ENCODE measurements around the gene TMEM108. TPM values are rescaled to one million over a fixed set of nuclear protein-coding genes. Genes with fewer than 3 reads are reported as not detected.
"Not testable (repeated sequence)": the region's sequence is repeated elsewhere in the genome, so short reads cannot be mapped to it uniquely, and the experiment has no call there.

The TMEM108 gene
- 1 to 10 TPM in 2 of 4 donors, not detected in 2; 1.1 to 3.2 TPM for total RNA-seq

DNA sequence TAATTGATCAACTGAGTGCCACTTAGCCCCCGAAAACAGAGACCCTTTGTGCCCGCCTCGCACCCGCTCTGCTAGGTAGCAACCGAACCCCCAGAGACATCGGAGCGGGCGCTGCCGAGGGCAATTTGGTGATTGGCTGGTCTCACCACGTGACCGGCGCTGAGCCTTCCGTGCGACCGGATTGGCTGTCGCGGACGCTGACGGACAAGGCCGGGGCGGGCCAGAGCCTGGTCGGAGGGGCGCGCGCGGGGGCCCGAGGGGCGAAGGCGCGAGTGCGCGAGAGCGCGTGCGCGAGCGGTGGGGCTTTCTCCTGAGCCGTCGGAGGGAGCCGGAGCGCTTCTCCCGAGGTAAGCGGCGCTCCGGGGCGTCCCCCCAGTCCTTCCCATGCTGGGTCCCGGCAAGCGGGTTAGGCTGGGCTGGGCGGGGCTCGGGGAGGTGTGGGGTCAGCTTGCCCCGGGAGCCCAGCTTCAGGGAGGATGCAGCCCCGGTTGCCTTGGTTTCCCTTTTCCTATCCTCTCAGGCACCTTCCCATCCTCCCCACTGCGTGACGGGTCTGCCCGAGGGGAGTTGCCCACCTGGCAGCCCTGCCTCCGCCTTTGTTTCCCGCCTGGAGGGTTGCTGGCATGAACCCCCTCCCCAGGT is at the start of gene TMEM108:
Gene TMEM108 (plus strand): TSS at position 303 of the 642 bp plus-strand sequence.
- H3K36me3 ChIP-seq: no peaks in the 10 kb centered on the region
- TF ChIP-seq, protein P1, sequence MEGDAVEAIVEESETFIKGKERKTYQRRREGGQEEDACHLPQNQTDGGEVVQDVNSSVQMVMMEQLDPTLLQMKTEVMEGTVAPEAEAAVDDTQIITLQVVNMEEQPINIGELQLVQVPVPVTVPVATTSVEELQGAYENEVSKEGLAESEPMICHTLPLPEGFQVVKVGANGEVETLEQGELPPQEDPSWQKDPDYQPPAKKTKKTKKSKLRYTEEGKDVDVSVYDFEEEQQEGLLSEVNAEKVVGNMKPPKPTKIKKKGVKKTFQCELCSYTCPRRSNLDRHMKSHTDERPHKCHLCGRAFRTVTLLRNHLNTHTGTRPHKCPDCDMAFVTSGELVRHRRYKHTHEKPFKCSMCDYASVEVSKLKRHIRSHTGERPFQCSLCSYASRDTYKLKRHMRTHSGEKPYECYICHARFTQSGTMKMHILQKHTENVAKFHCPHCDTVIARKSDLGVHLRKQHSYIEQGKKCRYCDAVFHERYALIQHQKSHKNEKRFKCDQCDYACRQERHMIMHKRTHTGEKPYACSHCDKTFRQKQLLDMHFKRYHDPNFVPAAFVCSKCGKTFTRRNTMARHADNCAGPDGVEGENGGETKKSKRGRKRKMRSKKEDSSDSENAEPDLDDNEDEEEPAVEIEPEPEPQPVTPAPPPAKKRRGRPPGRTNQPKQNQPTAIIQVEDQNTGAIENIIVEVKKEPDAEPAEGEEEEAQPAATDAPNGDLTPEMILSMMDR (IDR thresholded peaks at IDR 0.05): no peak
- TF ChIP-seq POLR2A (IDR thresholded peaks at IDR 0.05): no peak
- H3K27me3 ChIP-seq: no peaks in the 10 kb centered on the region
- no peaks in the 10 kb centered on the region for H3K4me1 ChIP-seq
- H3K9me3 ChIP-seq: no peaks in the 10 kb centered on the region
- peak within 1 kb of the TSS; percentile 8 to 52 for H3K27ac ChIP-seq
- H3K4me3 ChIP-seq: peak within 1 kb of the TSS; percentile 45 to 49
- intact Hi-C loops (cut with DNase I; ENCODE audit: low total_unique reads): no loop called here
- DNase-seq: peak; percentile 72 to 76

DNA sequence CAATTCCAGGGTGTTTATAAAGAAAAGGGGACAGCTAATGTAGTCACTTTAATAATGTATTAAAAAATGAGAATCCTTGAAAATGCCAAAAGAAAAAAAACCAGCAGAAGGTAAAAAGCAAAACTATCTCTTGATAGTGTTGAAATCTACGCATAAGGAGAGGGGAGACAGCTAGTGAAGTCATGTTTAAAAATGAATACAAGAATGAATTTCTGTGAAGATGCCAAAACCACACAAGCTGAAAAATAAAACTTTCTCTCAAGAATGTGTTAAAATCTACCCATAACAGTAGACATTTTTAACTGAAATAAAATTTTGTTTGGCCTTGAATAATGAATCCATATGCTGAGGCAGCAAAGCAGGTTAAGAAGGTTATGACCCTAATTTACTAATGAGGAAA is 42.2 kb upstream of the TMEM108 start:
- H3K27ac ChIP-seq: no peak overlapping the region
- H3K4me1 ChIP-seq: no peaks in the 10 kb centered on the region
- no peaks in the 10 kb centered on the region for H3K36me3 ChIP-seq
- no peak overlapping the region for H3K4me3 ChIP-seq
- no peak for TF ChIP-seq POLR2A (IDR thresholded peaks at IDR 0.05)
- TF ChIP-seq, protein P1 (IDR thresholded peaks at IDR 0.05): no peak
- no peak for DNase-seq
- intact Hi-C loops (cut with DNase I; ENCODE audit: low total_unique reads): no loop called here
- no peaks in the 10 kb centered on the region for H3K9me3 ChIP-seq
- H3K27me3 ChIP-seq: no peaks in the 10 kb centered on the region

DNA sequence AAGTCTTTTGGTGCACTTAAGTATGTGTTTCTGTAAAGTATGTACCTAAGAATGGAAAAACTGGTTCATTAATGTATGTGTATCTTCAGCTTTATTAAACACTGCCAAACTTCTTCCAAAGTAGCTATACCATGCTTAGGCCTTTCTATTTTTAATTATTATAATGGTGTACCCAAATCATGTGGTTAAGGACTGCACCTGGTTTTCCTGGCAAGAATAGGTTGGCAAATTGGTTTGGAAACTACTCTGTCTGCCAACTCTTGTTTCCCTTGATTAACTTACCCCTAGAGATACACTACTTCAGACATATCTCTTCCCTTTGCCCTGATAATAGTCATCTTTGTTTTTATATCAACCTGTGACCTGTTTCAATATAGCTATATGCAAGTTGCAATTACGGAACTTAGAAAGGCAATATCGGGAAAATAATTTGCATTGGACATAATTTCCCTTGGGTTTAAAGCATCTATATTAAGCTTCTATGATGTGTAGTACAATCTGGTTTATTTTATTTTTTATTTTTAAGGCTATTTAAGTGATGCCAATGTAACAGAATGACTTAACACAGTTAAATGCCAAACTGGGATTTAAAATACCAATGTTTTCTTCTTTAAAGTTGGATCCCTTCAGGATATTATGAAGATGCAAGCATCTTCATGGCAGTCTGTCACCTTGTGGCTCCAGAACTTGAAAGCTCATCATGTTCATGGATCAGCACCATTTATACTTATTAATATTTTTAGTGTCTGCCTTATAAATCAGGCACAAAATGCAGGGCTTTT is 40.6 kb upstream of the TMEM108 start:
- TF ChIP-seq, protein P1 (IDR thresholded peaks at IDR 0.05): no peak
- no peak for TF ChIP-seq POLR2A (IDR thresholded peaks at IDR 0.05)
- Histone ChIP-seq H3K36me3 (no peaks in the 10 kb centered on the region), H3K9me3 (no peaks in the 10 kb centered on the region), H3K27me3 (no peaks in the 10 kb centered on the region), H3K27ac (no peak overlapping the region), H3K4me3 (no peak overlapping the region), H3K4me1 (no peaks in the 10 kb centered on the region)
- DNase-seq: no peak
- intact Hi-C loops (cut with DNase I; ENCODE audit: low total_unique reads): no loop called here

DNA sequence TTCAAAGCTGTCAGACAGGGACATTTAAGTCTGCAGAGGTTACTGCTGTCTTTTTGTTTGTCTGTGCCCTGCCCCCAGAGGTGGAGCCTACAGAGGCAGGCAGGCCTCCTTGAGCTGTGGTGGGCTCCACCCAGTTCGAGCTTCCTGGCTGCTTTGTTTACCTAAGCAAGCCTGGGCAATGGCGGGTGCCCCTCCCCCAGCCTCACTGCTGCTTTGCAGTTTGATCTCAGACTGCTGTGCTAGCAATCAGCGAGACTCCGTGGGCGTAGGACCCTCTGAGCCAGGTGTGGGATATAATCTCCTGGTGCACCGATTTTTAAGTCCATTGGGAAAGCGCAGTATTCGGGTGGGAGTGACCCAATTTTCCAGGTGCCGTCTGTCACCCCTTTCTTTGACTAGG is 33.2 kb upstream of the TMEM108 start:
- H3K27ac ChIP-seq; intact Hi-C loops (cut with DNase I; ENCODE audit: low total_unique reads); H3K9me3 ChIP-seq; DNase-seq; H3K4me1 ChIP-seq; H3K36me3 ChIP-seq; H3K4me3 ChIP-seq; H3K27me3 ChIP-seq: not testable (repeated sequence)

DNA sequence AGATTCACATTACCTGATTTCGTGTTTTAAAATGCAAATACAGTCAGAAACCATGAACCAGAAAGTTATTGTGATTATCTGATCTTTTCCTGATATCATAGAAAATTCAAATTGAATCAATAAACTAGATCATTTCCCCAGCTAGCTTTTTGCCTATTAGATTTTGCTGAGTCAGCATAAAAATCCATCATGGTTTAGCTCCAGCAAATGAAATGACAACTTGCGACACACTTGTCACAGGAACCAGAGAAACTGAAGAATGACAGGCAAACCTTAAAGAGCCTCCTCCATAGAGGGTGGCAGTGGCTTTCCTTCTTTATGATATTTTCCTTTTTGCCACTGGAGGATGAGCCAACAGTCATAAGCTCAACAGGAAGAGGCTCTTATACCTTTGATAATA is 30.6 kb upstream of the TMEM108 start:
- Histone ChIP-seq H3K27me3 (no peaks in the 10 kb centered on the region), H3K9me3 (no peaks in the 10 kb centered on the region), H3K4me3 (no peak overlapping the region), H3K27ac (no peak overlapping the region), H3K4me1 (no peaks in the 10 kb centered on the region), H3K36me3 (no peaks in the 10 kb centered on the region)
- TF ChIP-seq, protein P1 (IDR thresholded peaks at IDR 0.05): no peak
- TF ChIP-seq POLR2A (IDR thresholded peaks at IDR 0.05): no peak
- no peak for DNase-seq
- intact Hi-C loops (cut with DNase I; ENCODE audit: low total_unique reads): no loop called here
